ENCODE measurements around the gene OXT. TPM values are rescaled to one million over a fixed set of nuclear protein-coding genes. Genes with fewer than 3 reads are reported as not detected.
"Not testable (repeated sequence)": the region's sequence is repeated elsewhere in the genome, so short reads cannot be mapped to it uniquely, and the experiment has no call there.

OXT gene
- total and polyA plus RNA-seq, 2 of the 13 experiments (the other 11 are each of a cell fraction or from before 2014, with no cell fraction given): not detected

DNA sequence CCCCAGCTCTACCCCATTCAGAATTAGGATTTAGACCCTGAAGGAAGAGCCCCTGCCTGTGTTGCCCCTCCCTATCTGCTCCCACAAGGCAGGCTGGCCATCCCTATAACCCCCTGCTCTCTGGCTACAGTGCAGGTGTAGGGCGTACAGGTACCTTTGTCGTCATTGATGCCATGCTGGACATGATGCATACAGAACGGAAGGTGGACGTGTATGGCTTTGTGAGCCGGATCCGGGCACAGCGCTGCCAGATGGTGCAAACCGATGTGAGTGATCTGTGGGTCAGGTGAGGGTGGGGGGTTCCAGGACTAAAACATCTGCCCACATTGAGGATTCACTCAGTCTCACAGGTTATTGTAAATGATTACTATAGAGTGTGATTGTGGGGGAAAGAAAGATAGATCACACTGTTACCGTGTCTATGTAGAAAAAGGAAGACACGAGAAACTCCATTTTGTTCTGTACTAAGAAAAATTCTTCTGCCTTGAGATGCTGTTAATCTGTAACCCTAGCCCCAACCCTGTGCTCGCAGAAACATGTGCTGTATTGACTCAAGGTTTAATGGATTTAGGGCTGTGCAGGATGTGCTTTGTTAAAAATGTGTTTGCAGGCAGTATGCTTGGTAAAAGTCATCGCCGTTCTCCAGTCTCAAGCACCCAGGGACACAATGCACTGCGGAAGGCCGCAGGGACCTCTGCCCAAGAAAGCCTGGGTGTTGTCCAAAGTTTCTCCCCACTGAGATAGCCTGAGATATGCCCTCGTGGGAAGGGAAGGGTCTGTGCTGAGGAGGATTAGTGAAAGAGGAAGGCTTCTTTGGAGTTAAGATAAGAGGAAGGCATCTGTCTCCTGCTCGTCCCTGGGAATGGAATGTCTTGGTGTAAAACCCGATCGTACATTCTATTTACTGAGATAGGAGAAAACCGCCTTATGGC, 48.6 kb upstream of the OXT start (continued):
- TF ChIP-seq ATF7 (IDR thresholded peaks at IDR 0.05): not testable (repeated sequence)
- TF ChIP-seq ATF7 (CRISPR knock-in tag; IDR thresholded peaks at IDR 0.05): 0 out of 2 replicates have a peak, but pooled peaks have one; percentile 41
- TF ChIP-seq, protein P1, sequence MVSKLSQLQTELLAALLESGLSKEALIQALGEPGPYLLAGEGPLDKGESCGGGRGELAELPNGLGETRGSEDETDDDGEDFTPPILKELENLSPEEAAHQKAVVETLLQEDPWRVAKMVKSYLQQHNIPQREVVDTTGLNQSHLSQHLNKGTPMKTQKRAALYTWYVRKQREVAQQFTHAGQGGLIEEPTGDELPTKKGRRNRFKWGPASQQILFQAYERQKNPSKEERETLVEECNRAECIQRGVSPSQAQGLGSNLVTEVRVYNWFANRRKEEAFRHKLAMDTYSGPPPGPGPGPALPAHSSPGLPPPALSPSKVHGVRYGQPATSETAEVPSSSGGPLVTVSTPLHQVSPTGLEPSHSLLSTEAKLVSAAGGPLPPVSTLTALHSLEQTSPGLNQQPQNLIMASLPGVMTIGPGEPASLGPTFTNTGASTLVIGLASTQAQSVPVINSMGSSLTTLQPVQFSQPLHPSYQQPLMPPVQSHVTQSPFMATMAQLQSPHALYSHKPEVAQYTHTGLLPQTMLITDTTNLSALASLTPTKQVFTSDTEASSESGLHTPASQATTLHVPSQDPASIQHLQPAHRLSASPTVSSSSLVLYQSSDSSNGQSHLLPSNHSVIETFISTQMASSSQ (IDR thresholded peaks at IDR 0.05; ENCODE audit: low read depth): not testable (repeated sequence)
- TF ChIP-seq, protein P1 (CRISPR knock-in tag; IDR thresholded peaks at IDR 0.05; ENCODE audit: borderline replicate concordance): peak; percentile 36; the same call in 1 of the 2 replicates
- 0 out of 2 replicates have a peak, but pooled peaks have one; percentile 52 for TF ChIP-seq MXD4 (CRISPR knock-in tag; IDR thresholded peaks at IDR 0.05)
- peak; percentile 41 for TF ChIP-seq TEAD3 (CRISPR knock-in tag; optimal IDR thresholded peaks at IDR 0.05; ENCODE audit: borderline replicate concordance)
- 0 out of 2 replicates have a peak, but pooled peaks have one; percentile 39 for TF ChIP-seq ZSCAN29 (CRISPR knock-in tag; conservative IDR thresholded peaks at IDR 0.05)

DNA sequence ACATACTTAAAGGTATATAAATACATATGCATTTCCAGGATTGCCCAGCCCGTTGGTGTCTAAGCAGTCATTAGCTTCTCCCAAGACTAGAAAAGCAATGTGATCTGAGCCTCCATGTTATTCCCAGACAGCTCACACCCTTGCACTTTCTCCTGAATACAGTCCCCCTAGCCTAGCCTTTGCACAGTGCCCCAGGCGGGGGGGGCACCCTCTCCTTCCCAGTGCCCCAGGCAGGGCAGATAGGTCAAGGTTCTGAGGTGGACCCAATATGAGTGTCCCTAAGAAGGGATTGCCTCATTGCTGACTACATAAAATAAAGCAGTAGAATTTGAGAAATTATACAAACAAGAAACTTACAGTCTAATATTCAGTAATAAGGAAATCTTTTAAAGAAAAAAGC, 43.4 kb upstream of the OXT start:
- no peak overlapping the region for H3K4me3 ChIP-seq (replicated peaks in 1 of 3; ENCODE audit: insufficient read depth in 1 of 3, low read depth in 2 of 3, low read length in 3 of 3)
- peaks cover 49 to 73% of the 10 kb centered on the region in 2 experiments for H3K36me3 ChIP-seq (replicated peaks in 1 of 2; ENCODE audit: control insufficient read depth in 1 of 2, insufficient read depth in 2 of 2, low read length in 2 of 2)
- BruUV-seq (replicated peaks): no TSS peak
- ChIA-PET CTCF (ENCODE audit: low intra/inter-chr PET ratio, low total read pairs) (no interaction called here), POLR2A (no interaction called here)
- H4K20me1 ChIP-seq (ENCODE audit: insufficient read depth, low read length): no peaks in the 10 kb centered on the region
- peaks cover 29% of the 10 kb centered on the region for H3K4me1 ChIP-seq (ENCODE audit: insufficient read depth, low read length)
- H2AFZ ChIP-seq (ENCODE audit: low read length): no peak overlapping the region
- intact Hi-C loops (cut with micrococcal nuclease; ENCODE audit: unreplicated experiment): no loop called here
- 60% methylated on average over 2 of the region's 2 CpGs for WGBS (ENCODE audit: low lambda C conversion rate)
- ATAC-seq: peak; percentile 30
- no peaks in the 10 kb centered on the region for H3K27me3 ChIP-seq (ENCODE audit: control insufficient read depth in 1 of 2, insufficient read depth in 2 of 2, low read length in 2 of 2)
- in situ Hi-C loops (cut with HindIII; ENCODE audit: extremely low pct_ligation_motif_present, low pct_unique_long_range_greater_than_20kb): no loop called here
- H3K27ac ChIP-seq (ENCODE audit: extremely low read length, insufficient read depth, low read length): no peak overlapping the region
- H3K9ac ChIP-seq (ENCODE audit: insufficient read depth, low read depth, low read length): no peak overlapping the region
- no peak for DNase-seq (ENCODE audit: low spot score)
- H3K79me2 ChIP-seq (ENCODE audit: insufficient read depth, low read length): no peaks in the 10 kb centered on the region
- no peak for FAIRE-seq
- no peak overlapping the region for H3K4me2 ChIP-seq (ENCODE audit: low read depth, low read length)
- no peaks in the 10 kb centered on the region for H3K9me3 ChIP-seq (ENCODE audit: low read length)
- TF ChIP-seq, protein P2, sequence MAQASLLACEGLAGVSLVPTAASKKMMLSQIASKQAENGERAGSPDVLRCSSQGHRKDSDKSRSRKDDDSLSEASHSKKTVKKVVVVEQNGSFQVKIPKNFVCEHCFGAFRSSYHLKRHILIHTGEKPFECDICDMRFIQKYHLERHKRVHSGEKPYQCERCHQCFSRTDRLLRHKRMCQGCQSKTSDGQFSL (CRISPR knock-in tag; IDR thresholded peaks at IDR 0.05): peak; percentile 91
- TF ChIP-seq, protein P3, sequence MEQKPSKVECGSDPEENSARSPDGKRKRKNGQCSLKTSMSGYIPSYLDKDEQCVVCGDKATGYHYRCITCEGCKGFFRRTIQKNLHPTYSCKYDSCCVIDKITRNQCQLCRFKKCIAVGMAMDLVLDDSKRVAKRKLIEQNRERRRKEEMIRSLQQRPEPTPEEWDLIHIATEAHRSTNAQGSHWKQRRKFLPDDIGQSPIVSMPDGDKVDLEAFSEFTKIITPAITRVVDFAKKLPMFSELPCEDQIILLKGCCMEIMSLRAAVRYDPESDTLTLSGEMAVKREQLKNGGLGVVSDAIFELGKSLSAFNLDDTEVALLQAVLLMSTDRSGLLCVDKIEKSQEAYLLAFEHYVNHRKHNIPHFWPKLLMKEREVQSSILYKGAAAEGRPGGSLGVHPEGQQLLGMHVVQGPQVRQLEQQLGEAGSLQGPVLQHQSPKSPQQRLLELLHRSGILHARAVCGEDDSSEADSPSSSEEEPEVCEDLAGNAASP (CRISPR knock-in tag; IDR thresholded peaks at IDR 0.05; ENCODE audit: borderline replicate concordance): no peak
- TF ChIP-seq YEATS2 (CRISPR knock-in tag; IDR thresholded peaks at IDR 0.05; ENCODE audit: borderline replicate concordance) (no peak), NR2F1 (CRISPR knock-in tag; IDR thresholded peaks at IDR 0.05) (peak in 1 of 2 experiments; percentile 32; a peak in 1 of 4 replicates), ZNF10 (CRISPR knock-in tag; IDR thresholded peaks at IDR 0.05; ENCODE audit: borderline replicate concordance, low read depth) (no peak), HOXD1 (CRISPR knock-in tag; IDR thresholded peaks at IDR 0.05) (no peak), GABPA (IDR thresholded peaks at IDR 0.05; ENCODE audit: low read depth, low read length) (no peak), GABPA (CRISPR knock-in tag; IDR thresholded peaks at IDR 0.05; ENCODE audit: low read depth) (no peak)
- TF ChIP-seq, protein P4, sequence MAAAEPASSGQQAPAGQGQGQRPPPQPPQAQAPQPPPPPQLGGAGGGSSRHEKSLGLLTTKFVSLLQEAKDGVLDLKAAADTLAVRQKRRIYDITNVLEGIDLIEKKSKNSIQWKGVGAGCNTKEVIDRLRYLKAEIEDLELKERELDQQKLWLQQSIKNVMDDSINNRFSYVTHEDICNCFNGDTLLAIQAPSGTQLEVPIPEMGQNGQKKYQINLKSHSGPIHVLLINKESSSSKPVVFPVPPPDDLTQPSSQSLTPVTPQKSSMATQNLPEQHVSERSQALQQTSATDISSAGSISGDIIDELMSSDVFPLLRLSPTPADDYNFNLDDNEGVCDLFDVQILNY (CRISPR knock-in tag; conservative IDR thresholded peaks at IDR 0.05): no peak
